Activated CD4-positive, alpha-beta T cell treated with anti-CD3 and anti-CD28 coated beads, Interleukin-2, amount 50 U/mL, for 4 hours (primary cell): ENCODE data around the gene KDELR3.

ENCODE experiments used
- DNase-seq, 2 experiments: peaks; one replicate each; pipeline ENCODE4 v3.0.0-alpha.2; 2020

The KDELR3 gene

DNA sequence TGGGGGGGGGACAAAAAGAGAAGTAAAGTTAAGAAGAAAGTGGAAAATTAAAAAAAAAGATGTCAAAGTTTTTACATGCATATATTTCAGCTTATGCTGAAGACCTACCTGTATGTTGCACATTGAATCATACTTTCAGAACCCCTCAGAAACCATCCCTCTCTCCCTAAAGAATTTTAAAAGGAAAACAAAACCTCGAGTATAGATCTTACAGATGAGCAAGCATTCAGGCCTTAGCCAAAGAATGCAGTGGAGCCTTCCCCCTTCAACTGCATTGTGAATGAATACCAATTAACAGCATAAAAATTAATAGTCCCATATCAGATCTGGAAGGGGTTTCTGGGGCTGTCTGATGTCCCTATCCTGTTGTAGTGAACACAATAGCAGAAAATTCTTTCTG is 16.3 kb downstream of the KDELR3 start:
- DNase-seq = no peak

DNA sequence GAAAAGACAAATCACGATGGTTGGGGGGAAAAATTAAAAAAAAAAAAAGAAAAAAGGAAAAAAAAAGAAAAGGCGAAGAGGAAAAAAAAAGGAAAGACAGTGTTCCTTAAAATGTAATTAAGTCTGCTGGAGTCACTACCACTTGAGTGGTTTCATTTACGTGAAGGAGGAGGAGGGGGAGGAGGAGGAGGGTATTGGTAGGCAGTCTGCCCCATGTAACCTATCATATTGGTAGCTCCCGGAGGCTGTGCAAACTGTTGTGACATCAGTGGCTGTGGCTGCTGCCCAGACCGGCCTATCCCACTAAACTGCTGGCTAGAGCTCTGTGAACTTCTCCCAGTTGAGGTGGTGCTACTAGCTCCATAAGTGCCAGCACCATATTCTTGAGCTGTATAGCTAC is 17.9 kb downstream of the KDELR3 start:
- DNase-seq = no peak

- DNase-seq = no peak
Measured at GRCh38 chr22:38487946-38488345, 20.1 kb downstream of the KDELR3 start.

DNA sequence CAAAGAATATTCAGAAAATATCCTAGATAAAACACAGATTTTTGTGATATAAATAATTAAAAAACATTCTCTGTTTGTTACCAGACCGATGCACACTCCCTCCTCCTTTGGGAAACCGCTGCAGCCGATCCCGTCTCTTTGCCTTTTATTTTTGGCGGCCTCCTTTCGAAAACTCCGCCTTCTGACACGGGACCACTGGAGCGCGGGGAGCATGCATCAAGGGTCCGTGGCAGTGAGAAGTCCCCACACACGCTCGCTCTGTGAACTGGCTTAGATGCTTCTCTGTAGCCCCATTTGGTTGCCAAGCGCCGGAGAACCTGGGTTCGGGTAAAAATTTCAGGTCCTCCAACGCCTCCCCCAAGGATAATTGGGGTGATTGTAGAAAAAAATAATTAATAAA is 21.2 kb downstream of the KDELR3 start:
- no peak for DNase-seq

GRCh38 chr22:38489561-38490145 is 21.8 kb downstream of the KDELR3 start:
- DNase-seq = no peak

DNA sequence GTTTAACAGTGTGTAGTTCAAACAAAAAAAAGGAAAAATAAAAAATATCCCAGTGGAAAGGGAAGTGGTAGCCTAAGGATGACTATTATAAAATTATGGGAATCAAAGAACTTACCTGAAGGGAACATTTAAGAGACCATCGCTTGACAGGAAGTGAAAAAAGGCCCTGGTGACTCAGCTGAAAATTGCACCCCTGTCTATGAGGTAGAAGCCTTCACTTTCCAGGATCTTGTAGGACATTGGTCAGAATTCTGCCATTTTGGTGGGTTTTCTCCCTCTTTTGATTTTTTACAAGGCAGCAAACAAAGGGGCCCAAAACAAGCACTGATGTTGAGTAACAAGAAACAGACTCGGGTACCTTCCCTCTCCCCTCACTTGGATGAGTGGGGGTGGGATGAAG is 22.6 kb downstream of the KDELR3 start:
- DNase-seq = no peak

- no peak for DNase-seq
Measured at GRCh38 chr22:38490915-38491314, 23.0 kb downstream of the KDELR3 start.

GRCh38 chr22:38491707-38492348 is 23.9 kb downstream of the KDELR3 start:
- no peak for DNase-seq

DNA sequence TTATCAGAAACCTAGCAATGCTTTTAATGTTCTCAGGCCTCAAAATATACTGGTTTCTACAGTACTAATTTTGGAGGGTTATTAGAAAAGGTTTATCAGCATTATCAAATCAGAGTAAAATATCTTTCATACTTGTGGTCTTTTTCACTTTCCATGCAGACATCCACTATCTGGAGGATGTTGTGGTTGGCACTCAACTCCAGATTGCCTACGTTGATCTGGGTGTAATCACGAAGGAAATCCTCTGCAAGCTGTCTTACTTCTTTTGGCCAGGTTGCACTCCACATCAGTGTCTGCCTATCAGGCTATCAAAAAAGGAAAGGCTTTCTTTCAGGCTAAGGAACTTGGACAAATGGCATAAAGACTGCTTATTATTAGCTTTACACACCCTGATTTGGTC is 26.6 kb downstream of the KDELR3 start:
- no peak for DNase-seq

- DNase-seq = no peak
Measured at GRCh38 chr22:38494939-38495338, 27.0 kb downstream of the KDELR3 start.

DNA sequence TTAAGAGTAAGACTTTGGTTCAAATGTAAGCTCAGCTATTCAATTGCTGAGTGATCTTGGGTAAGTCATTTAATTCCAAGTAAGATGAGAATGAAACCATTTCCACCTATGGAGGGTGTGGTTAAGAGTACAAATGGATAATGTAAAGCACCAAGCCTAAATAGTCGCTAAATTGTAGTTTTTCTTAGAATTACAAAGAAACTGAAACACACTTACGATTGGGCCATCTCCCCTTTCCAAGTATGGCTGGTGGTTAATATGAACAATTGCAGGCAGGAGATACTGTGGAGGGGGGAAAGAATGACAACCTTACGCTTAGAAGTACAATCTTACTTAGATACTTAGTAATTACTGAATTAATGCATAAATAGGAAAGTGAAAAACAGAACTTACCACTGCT is 30.0 kb downstream of the KDELR3 start:
- no peak for DNase-seq

GRCh38 chr22:38501797-38502672 is 34.1 kb downstream of the KDELR3 start:
- DNase-seq = no peak

DNA sequence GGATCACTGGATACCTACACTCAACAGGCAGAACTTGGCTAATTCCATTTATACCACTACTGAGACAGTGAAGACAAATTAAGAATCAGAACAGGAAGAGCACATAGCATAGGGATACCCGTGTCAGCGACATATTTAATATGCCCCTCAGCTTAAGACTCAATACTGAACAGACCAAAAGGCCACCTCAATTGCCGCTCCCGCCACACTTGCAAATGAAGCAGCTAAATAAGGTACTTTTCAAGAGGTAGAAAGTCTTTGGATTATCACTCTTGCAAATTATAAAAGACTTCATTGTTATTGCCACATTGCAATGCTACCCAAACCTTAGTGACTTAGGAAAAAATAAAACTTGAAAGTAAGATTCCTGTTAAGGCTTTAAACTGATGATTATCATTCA is 35.1 kb downstream of the KDELR3 start:
- no peak for DNase-seq

GRCh38 chr22:38504731-38505540 is 37.0 kb downstream of the KDELR3 start:
- peak; percentile 40 to 44 for DNase-seq

DNA sequence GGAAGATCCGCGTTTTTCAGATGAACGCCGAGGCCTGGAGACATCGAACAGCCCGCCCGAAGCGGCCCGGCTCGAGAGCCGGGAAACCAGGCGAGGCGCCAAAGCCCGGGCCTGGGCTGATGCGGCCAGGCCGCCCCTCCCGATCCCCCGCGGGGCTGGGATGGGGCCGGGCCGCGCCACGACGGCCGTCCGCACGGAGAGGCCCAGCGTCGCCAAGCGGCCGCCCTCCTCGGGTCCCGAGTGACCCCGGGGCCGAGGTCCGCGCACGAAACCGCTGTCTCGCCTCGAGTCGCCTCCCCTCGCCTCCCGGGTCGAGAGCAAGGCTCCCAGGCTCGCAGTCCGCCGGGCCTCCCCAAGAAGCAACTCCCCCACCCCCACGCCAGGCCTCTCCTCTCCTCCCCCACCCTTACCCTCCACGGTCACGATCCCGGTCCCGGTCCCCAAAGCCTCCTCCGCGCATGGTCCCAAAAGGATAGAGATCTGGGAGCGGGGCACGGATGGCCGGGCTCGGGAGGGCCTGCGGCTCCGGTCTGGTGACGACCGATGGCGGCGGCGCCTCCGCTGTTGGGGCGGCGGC is 37.7 kb downstream of the KDELR3 start:
- peak; percentile 46 to 48 for DNase-seq

GRCh38 chr22:38506118-38506962 is 38.4 kb downstream of the KDELR3 start, which contains the start of gene DDX17:
TSS of gene DDX17 (minus strand) at chr22:38506311.
- DNase-seq = peak; percentile 90 to 93

DNA sequence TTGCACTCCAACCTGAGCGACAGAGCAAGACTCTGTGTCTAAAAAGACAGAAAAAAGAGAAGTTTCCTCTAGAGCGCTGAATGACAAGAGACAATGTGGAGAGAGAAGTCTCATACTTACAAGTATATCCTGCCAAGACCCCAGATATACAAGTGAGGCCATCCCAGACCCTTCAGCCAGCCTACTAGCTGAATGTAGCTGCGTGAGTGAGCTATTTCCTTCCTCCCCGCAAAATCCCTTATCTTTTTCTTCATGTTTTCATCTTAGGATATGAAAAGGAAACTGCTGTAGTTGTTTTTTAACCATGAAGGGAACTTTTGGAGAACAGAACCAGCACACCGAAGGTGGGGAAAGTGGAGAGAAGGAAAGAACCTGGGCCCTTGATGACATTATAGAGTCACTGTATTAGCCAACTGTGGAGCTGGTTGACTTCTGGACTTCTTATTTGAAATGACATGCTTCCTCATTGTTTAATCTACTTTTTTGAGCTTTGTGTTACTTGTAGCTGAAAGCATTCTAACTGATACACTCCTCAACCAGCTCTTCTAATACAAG is 42.6 kb downstream of the KDELR3 start:
- DNase-seq = no peak

DNA sequence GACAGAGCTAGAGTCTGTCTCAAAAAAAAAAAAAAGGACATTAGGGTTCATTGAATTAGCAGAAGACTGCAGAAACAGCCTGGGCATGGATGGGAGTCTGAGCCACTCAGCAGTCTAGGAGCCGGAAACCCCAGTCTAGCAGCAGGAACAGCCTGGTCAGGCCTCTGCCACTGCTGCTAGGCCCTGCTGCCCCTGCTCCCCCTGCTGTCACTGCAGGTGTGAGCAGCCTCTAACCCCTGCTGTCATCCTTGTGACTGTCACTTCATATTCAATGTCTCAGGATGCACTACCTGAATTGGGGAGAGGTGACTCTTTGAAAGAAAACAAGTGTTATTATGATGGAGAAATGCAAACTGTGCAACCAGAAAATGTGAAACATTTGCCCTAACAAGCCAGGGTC is 45.2 kb downstream of the KDELR3 start:
- DNase-seq = peak; percentile 10 to 12

DNA sequence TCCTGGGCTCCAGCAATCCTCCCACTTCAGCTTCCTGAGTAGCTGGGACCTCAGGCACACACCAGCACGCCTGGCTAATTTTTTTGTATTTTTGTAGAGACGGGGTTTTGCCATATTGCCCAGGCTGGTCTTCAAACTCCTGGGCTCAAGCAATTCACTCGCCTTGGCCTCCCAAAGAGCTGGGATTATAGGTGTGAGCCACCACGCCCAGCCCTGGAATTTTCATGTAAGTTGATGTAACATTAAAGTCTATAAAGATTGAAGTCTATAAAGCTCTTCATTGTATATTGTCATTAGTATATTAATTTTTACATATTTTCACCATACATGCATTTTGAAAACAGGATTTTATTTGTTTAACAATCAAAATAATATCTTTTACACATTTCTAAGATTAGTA is 50.7 kb downstream of the KDELR3 start:
- no peak for DNase-seq

DNA sequence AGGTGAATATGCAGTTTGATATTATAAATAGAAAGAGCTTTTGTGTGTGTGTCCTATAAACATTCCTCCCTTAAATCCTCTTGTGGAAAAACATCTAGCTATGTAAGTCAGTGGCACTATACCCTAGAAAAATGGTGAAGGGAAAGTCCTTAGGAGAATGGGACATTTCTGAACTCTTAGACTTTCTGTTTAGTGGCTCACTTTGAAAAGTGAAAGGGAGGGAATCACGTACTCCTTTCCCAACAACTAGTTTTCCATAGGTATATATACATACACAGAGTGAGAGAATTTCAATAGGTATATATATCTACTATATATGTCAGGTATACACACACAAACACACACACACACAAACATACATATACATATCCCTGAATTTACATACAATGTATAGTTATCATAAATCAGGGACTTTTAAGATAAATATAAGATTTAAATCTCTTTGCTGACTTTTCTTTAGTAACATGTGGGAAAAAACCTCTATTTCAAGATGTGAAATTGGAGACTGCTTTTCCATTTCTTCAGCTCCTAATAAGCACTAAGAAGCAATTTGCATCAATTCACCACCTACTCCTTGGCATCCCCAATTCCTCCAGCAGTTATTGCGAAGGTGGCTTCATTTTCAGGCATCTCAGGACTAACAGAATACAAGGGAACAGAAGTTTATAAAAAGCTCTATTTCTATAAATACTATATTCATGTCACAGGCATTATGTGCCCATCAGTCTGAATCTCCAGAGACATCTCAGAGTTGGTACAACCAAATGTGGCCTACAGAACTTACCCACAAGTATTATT is 51.8 kb downstream of the KDELR3 start:
- DNase-seq = no peak

GRCh38 chr22:38523029-38523428 is 55.1 kb downstream of the KDELR3 start:
- no peak for DNase-seq
